ENCODE measurements around the gene IFITM2. TPM values are rescaled to one million over a fixed set of nuclear protein-coding genes. Genes with fewer than 3 reads are reported as not detected.
"Not testable (repeated sequence)": the region's sequence is repeated elsewhere in the genome, so short reads cannot be mapped to it uniquely, and the experiment has no call there.

IFITM2 gene
- total RNA-seq, 6 experiments from 2014 or later = 157 to 624 (median 390) TPM

- TF ChIP-seq POLR2A (IDR thresholded peaks at IDR 0.05) = peak; percentile 42
- H3K9me3 ChIP-seq; H3K36me3 ChIP-seq; ATAC-seq; H3K27me3 ChIP-seq; H3K4me3 ChIP-seq; DNase-seq; intact Hi-C loops (cut with DNase I): not testable (repeated sequence)
- 42% methylated on average over 4 of the region's 30 CpGs for WGBS (ENCODE audit: insufficient coverage, low coverage, low lambda C conversion rate, missing lambda C conversion rate)
- H3K27ac ChIP-seq = peak overlapping the region; percentile 19 to 85 (median 59)
- peaks cover 0 to 36% (median 0%) of the 10 kb centered on the region in 4 donors for H3K4me1 ChIP-seq
These were observed 10.2 kb downstream of the IFITM2 start for GRCh38 chr11:317668-318404.

DNA sequence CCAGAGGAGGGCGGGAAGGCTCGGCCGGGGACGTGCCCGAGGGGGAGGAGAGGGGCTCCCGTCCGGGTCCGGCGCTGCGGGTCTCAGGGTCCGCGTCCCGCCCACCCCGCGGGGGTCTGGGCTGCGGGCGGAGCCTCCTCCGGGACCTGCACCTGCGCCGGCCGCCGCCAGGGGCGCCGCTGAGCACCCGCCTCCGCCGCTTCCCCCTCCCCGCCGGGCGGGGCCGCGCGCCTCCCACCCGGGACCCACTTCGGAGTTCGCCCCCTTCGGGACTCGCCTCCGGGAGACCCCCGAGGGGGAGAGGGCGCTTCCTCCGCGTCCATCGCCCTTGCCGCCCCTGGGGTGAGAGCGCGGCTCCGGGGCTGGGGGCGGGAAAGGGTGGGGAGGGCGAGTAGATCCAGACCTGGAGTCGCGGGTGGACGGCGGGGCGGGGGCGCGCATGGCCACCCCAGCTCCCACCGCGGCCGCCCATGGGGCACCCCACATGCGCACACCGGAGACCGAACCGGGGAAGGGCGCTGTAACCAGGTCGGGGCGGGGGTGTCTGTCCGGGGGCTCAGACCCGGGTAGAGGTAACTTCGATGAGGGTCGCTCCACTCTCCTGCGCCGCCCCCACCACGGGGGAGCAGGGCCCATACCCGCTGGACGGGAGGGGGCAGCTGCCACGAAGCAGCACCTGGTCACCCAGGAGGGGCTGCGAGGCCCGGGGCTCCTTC lies 10.9 kb downstream of the IFITM2 start:
- Histone ChIP-seq H3K27ac (peak overlapping the region; percentile 99 to 100 (median 99)), H3K4me1 (peaks cover 0 to 30% (median 0%) of the 10 kb centered on the region in 4 donors), H3K4me3 (peak overlapping the region; percentile 61 to 83 (median 80))
- H3K36me3 ChIP-seq; DNase-seq; intact Hi-C loops (cut with DNase I); H3K27me3 ChIP-seq; H3K9me3 ChIP-seq: not testable (repeated sequence)
- peak; percentile 38 to 64 (median 50) for ATAC-seq
- no CpG with 5 or more reads among the region's 79 CpGs for WGBS (ENCODE audit: insufficient coverage, low coverage, low lambda C conversion rate, missing lambda C conversion rate)

DNA sequence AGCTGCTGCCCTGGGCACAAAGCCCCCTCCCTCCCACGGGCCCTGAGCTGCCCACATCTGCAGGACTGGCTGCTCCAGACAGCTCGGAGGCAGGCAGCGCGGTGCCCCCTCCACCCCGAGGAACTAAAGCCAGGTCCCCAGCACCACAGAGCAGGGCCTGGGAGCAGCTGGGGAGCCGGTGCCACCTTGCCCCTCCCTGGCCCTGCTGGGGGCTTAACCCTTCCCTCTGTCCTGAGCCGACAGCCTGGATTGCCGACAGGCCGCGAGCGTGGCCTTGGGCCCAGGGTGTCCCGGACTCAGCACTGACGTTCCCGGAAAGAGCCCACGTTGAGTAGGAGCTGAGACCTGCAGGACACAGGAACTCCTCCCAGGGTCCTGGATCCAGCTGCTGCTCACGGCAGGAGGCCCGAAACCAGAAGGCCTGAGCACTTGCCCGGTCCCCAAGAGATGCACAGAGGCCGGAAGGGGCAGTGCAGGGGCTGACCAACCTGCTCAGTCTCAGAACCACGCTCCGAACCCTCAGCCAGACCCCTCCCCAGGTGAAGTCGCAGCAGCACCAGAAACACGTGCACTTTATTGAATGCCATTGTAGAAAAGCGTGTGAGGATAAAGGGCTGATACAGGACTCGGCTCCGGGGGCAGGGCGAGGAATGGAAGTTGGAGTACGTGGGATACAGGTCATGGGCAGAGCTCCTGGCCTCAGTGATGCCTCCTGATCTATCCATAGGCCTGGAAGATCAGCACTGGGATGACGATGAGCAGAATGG lies 11.7 kb downstream of the IFITM2 start:
- Histone ChIP-seq H3K4me1 (peaks cover 0 to 25% (median 0%) of the 10 kb centered on the region in 4 donors), H3K4me3 (peak overlapping the region; percentile 61 to 83 (median 80)), H3K27ac (peak overlapping the region; percentile 99 to 100 (median 99))
- H3K27me3 ChIP-seq; intact Hi-C loops (cut with DNase I); H3K36me3 ChIP-seq; H3K9me3 ChIP-seq: not testable (repeated sequence)
- ATAC-seq = peak; percentile 20 to 45 (median 32)
- 19% methylated on average over 6 of the region's 29 CpGs for whole genome bisulfite sequencing (ENCODE audit: insufficient coverage, low coverage, low lambda C conversion rate, missing lambda C conversion rate)
- DNase-seq = peak in 1 of 3 donors; percentile 69
- peak; percentile 49 for TF ChIP-seq POLR2A (IDR thresholded peaks at IDR 0.05)

DNA sequence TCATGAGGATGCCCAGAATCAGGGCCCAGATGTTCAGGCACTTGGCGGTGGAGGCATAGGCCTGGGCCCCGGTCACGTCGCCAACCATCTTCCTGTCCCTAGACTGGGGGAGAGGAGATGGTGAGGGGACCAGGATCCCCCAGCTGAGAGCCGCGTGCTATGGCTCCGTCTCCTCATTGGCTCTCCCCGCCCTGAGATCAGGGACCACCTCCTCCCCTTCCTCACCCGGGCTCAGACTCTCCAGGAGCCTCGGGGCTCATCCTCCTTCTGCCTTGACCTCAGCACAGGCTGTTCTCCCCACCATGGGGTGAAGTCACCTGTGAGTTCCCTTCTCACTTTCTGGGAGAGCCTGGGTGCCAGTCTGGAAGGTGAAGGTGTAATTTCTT lies 12.3 kb downstream of the IFITM2 start:
- DNase-seq; intact Hi-C loops (cut with DNase I); H3K36me3 ChIP-seq; H3K9me3 ChIP-seq; H3K27me3 ChIP-seq: not testable (repeated sequence)
- ATAC-seq = peak; percentile 2 to 5 (median 4)
- Histone ChIP-seq H3K4me3 (peak overlapping the region; percentile 75 to 83 (median 80)), H3K4me1 (peaks cover 0 to 19% (median 0%) of the 10 kb centered on the region in 4 donors), H3K27ac (peak overlapping the region; percentile 99 to 100 (median 99))
- WGBS (ENCODE audit: insufficient coverage, low coverage, low lambda C conversion rate, missing lambda C conversion rate) = 0% methylated on average over 3 of the region's 10 CpGs

DNA sequence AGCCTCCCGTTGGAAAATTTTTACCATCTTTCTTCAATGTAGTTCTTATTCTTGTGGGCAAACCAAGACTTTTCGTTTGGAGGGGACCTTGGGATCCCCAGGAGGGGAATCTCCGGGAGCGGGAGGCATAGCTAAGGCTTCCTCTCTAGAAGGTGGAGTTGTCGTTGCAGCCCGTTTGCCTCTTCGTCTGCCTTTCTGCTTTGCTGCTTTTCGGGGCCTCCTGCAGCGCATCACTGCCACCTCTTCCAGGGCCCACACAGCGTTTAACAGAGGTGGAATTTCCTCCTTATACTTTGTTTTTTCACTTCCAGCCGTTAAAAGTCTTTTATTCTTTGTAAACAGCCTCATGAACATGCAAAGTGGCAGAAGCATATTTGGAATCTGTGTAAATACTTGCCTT lies 16.5 kb downstream of the IFITM2 start:
- DNase-seq = no peak
- H3K27ac ChIP-seq = no peak overlapping the region

GRCh38 chr11:324593-325517 lies 17.2 kb downstream of the IFITM2 start:
- intact Hi-C loops (cut with DNase I) = not testable (repeated sequence)
- WGBS (ENCODE audit: insufficient coverage, low coverage, low lambda C conversion rate, missing lambda C conversion rate) = 65% methylated on average over 22 of the region's 34 CpGs

More for the DNA sequence above, 16.5 kb downstream of the IFITM2 start:
- intact Hi-C loops (cut with DNase I) = no loop called here
- Histone ChIP-seq H3K4me1 (peaks cover 0 to 20% (median 9%) of the 10 kb centered on the region in 4 donors), H3K9me3 (no peaks in the 10 kb centered on the region), H3K27me3 (no peaks in the 10 kb centered on the region), H3K4me3 (no peak overlapping the region), H3K36me3 (no peaks in the 10 kb centered on the region)
- 53% methylated on average over 8 of the region's 11 CpGs for WGBS (ENCODE audit: insufficient coverage, low coverage, low lambda C conversion rate, missing lambda C conversion rate)
- no peak for ATAC-seq
- TF ChIP-seq POLR2A (IDR thresholded peaks at IDR 0.05) = no peak
- no peak for TF ChIP-seq CTCF (IDR thresholded peaks at IDR 0.05)

More at GRCh38 chr11:324593-325517, 17.2 kb downstream of the IFITM2 start:
- peaks cover 0 to 20% (median 9%) of the 10 kb centered on the region in 4 donors for H3K4me1 ChIP-seq
- not testable (repeated sequence) for ATAC-seq, H3K27me3 ChIP-seq, H3K36me3 ChIP-seq, H3K9me3 ChIP-seq, H3K4me3 ChIP-seq, H3K27ac ChIP-seq, DNase-seq

All from right lobe of liver (tissue), 6 donors.